Measurements from ENCODE around the gene LPAR3. TPM values are rescaled to one million over a fixed set of nuclear protein-coding genes. Genes with fewer than 3 reads are reported as not detected.

Gene LPAR3
- total and polyA plus RNA-seq, 2 of the 4 experiments (the other 2 are of a cell fraction): 0.09 to 0.18 TPM

DNA sequence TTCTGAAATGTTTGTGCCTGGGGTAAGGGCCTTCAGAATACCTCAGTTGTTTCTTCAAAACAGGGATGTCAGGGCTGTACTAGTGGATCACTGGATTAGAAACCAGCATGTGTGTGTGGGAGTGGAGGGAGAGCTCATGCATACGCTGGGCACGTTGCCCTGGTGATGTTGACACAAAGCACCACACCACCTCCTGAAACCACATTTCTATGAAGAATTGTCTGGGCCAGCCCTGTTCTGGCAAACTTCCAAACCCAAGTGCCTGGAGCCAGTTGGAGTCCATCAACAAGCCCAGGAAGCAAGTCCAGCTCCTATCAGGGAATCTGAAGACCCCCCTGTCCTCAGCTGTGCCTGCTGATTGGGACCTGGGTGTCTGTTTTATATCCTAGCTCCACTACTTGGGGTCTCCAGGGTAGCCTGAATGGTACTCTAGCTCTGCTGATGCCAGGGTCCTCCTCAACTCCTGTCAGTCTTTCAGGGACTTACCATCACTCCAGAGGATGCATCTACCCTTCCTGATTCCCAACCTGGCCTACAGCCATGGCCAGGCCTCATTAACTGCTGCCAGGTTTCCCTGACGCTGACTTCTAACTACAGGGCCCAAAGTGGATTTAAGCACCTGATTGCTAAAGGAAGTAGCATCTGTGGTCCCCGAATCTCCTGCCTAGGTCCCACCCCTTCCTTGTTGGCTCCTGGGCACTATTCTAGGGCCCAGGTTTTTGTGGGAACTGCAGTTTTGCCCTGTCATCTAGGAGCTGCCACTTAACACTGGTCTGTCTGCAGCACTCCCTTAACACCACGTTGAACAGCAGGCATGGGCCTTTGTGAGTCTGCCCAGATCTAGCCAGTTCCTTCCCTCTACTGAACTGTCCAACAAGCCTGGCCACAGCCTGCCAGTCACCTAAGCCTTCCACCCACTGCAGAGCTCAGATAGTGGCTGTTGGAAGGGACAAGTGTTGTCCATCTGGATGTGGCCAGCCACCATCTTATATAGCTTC is 45.5 kb downstream of the LPAR3 start (continued):
- TF ChIP-seq RAD21 (IDR thresholded peaks at IDR 0.05; ENCODE audit: low read length): no peak
- TF ChIP-seq SMC3 (IDR thresholded peaks at IDR 0.05; ENCODE audit: low read depth, low read length): no peak
- peak; percentile 52 for TF ChIP-seq CEBPB (IDR thresholded peaks at IDR 0.05; ENCODE audit: low read depth, low read length)

- intact Hi-C loops (cut with micrococcal nuclease): no loop called here
- TF ChIP-seq, protein P1, sequence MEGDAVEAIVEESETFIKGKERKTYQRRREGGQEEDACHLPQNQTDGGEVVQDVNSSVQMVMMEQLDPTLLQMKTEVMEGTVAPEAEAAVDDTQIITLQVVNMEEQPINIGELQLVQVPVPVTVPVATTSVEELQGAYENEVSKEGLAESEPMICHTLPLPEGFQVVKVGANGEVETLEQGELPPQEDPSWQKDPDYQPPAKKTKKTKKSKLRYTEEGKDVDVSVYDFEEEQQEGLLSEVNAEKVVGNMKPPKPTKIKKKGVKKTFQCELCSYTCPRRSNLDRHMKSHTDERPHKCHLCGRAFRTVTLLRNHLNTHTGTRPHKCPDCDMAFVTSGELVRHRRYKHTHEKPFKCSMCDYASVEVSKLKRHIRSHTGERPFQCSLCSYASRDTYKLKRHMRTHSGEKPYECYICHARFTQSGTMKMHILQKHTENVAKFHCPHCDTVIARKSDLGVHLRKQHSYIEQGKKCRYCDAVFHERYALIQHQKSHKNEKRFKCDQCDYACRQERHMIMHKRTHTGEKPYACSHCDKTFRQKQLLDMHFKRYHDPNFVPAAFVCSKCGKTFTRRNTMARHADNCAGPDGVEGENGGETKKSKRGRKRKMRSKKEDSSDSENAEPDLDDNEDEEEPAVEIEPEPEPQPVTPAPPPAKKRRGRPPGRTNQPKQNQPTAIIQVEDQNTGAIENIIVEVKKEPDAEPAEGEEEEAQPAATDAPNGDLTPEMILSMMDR (conservative IDR thresholded peaks at IDR 0.05; ENCODE audit: low read depth, low read length): no peak
- TF ChIP-seq BHLHE40 (IDR thresholded peaks at IDR 0.05; ENCODE audit: low read depth, low read length) (no peak), NFE2L2 (IDR thresholded peaks at IDR 0.05; ENCODE audit: low read depth, low read length) (no peak), MXI1 (IDR thresholded peaks at IDR 0.05; ENCODE audit: borderline replicate concordance, low read depth, low read length) (no peak), FOS (IDR thresholded peaks at IDR 0.05; ENCODE audit: low read depth, low read length) (no peak), RCOR1 (IDR thresholded peaks at IDR 0.05; ENCODE audit: insufficient replicate concordance, low read length) (no peak), CEBPB (IDR thresholded peaks at IDR 0.05; ENCODE audit: low read depth, low read length) (no peak), MAFK (IDR thresholded peaks at IDR 0.05; ENCODE audit: low read depth, low read length) (no peak)
- TF ChIP-seq, protein P2, sequence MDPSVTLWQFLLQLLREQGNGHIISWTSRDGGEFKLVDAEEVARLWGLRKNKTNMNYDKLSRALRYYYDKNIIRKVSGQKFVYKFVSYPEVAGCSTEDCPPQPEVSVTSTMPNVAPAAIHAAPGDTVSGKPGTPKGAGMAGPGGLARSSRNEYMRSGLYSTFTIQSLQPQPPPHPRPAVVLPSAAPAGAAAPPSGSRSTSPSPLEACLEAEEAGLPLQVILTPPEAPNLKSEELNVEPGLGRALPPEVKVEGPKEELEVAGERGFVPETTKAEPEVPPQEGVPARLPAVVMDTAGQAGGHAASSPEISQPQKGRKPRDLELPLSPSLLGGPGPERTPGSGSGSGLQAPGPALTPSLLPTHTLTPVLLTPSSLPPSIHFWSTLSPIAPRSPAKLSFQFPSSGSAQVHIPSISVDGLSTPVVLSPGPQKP (IDR thresholded peaks at IDR 0.05; ENCODE audit: borderline replicate concordance, low read depth, low read length): no peak
- TF ChIP-seq, protein P3, sequence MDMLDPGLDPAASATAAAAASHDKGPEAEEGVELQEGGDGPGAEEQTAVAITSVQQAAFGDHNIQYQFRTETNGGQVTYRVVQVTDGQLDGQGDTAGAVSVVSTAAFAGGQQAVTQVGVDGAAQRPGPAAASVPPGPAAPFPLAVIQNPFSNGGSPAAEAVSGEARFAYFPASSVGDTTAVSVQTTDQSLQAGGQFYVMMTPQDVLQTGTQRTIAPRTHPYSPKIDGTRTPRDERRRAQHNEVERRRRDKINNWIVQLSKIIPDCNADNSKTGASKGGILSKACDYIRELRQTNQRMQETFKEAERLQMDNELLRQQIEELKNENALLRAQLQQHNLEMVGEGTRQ (IDR thresholded peaks at IDR 0.05; ENCODE audit: low read depth, low read length): no peak
These were observed 46.6 kb downstream of the LPAR3 start for GRCh38 chr1:84846387-84846786.

More at GRCh38 chr1:84846387-84846786, 46.6 kb downstream of the LPAR3 start:
- Histone ChIP-seq H3K4ac (ENCODE audit: low read depth, low read length) (no peak overlapping the region), H3K36me3 (ENCODE audit: control insufficient read depth, insufficient read depth, low read length) (no peaks in the 10 kb centered on the region), H3K14ac (replicated peaks; ENCODE audit: low read depth, low read length) (no peak overlapping the region), H4K91ac (ENCODE audit: insufficient read depth, low read depth, low read length) (no peak overlapping the region), H4K5ac (ENCODE audit: low read depth, low read length) (no peak overlapping the region), H2AK5ac (ENCODE audit: low read depth, low read length) (no peak overlapping the region), H2BK5ac (ENCODE audit: low read depth, low read length, poor library complexity, severe bottlenecking) (no peak overlapping the region), H3K4me1 (ENCODE audit: control insufficient read depth, insufficient read depth, low read length) (peaks cover 5% of the 10 kb centered on the region), H3K9me1 (ENCODE audit: insufficient read depth, low read length) (peaks cover 13% of the 10 kb centered on the region), H3K27ac (ENCODE audit: insufficient read depth, low read length) (no peak overlapping the region), H3K27me3 (ENCODE audit: control insufficient read depth, insufficient read depth, low read length) (peaks cover 8% of the 10 kb centered on the region), H2BK20ac (ENCODE audit: low read depth, low read length) (no peak overlapping the region), H3K56ac (ENCODE audit: extremely low read depth, insufficient read depth, low read length) (no peak overlapping the region), H3K18ac (ENCODE audit: low read depth, low read length) (no peak overlapping the region), H4K8ac (ENCODE audit: low read depth in 2 of 2, low read length in 2 of 2) (no peak overlapping the region), H2BK15ac (ENCODE audit: low read depth, low read length) (no peak overlapping the region), H3K4me3 (ENCODE audit: insufficient read depth, low read depth, low read length) (no peak overlapping the region), H3K79me1 (ENCODE audit: low read depth in 1 of 2, low read length in 2 of 2) (peaks cover 0 to 3% of the 10 kb centered on the region in 2 experiments; a peak in 1 of 4 replicates), H2AK9ac (replicated peaks; ENCODE audit: low read depth, low read length, poor library complexity) (no peak overlapping the region), H4K20me1 (ENCODE audit: insufficient read depth, low read length) (no peaks in the 10 kb centered on the region), H3K4me2 (ENCODE audit: low read depth, low read length) (no peak overlapping the region), H3K9ac (ENCODE audit: low read depth, low read length) (no peak overlapping the region), H2AFZ (replicated peaks; ENCODE audit: low read length, poor library complexity) (no peak overlapping the region), H3K23ac (ENCODE audit: low read depth, low read length) (no peak overlapping the region), H3K9me3 (ENCODE audit: control insufficient read depth, insufficient read depth, low read length) (no peaks in the 10 kb centered on the region), H2BK120ac (ENCODE audit: low read depth, low read length) (no peak overlapping the region)
- BruUV-seq (replicated peaks): no TSS peak
- DNase-seq (no peak), ATAC-seq (ENCODE audit: low read depth) (no peak)
- dilution Hi-C loops (cut with HindIII; ENCODE audit: low sequenced_read_pairs, unreplicated experiment) (no loop called here), in situ Hi-C loops (cut with MboI; ENCODE audit: low sequenced_read_pairs) (no loop called here)
- CTCF ChIA-PET: no interaction called here
- POLR2A ChIA-PET (ENCODE audit: unreplicated experiment): no interaction called here

Measured in IMR-90 (cell line).